NCI-H1048 (cell line): ENCODE data around the gene ANK3.

Source experiments
- DNase-seq: peaks from one replicate; lab custom pipeline; 2025; lab: John Stamatoyannopoulos, UW

The ANK3 gene

DNA sequence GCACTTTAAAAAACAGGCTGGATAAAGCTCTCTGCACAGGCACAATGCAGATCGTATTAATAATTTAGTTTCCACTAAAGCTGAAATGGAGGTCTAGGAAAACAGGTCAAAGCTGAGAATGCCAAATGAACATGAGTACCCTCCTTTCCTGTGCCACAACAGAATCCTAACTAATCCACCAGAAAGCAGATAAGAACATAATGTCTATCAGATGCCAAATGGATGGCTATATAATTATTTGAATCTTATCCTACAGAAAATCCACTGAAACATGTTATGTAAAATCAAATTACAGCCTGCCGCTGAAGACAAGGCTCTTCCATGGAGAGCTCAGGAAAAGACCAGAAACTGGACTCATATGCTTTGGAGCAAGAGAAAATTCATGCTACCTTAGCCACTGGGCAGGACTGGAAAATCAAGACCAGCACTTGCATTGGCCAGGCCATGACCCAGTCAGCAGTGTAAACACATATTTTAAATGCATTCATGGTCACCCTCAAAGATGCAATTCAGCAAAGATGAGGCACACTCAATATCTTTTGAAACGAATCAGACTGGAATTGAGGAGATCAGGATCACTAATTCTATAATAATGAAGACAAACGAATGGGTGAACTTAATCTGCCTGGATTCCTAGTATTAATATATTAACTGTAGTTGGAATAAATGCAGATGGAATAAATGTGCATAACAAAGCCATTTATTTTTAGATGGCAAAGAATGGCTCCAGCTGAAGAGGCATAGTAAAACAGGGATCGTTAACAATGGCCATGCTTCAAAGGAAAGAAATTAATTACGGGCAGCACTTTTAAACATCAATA lies 13.2 kb downstream of the ANK3 start:
- DNase-seq, result no peak

GRCh38 chr10:60375293-60376004 lies 14.2 kb downstream of the ANK3 start:
- DNase-seq, result no peak

GRCh38 chr10:60374836-60375235 lies 14.8 kb downstream of the ANK3 start:
- no peak for DNase-seq

- no peak for DNase-seq
Observed at GRCh38 chr10:60372436-60372835, 17.2 kb downstream of the ANK3 start.

DNA sequence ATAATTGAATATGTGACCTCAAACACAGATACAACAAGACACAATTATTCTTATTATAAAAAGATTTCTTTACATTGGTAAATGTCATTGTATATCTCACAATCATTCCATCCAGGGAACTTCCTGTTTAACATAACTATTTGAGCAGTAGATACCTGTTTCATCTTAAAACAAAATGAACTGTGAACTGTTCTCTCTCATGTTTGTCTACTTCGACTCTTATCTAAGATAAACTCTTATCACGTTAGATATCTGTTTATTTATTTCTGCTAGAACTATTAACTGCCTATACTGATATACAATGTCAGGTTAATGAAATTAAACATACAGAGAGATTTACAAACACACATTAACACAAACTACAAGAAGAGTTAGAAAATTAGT lies 20.1 kb downstream of the ANK3 start:
- no peak for DNase-seq

- DNase-seq, result no peak
Observed at GRCh38 chr10:60368875-60369546, 20.7 kb downstream of the ANK3 start.

DNA sequence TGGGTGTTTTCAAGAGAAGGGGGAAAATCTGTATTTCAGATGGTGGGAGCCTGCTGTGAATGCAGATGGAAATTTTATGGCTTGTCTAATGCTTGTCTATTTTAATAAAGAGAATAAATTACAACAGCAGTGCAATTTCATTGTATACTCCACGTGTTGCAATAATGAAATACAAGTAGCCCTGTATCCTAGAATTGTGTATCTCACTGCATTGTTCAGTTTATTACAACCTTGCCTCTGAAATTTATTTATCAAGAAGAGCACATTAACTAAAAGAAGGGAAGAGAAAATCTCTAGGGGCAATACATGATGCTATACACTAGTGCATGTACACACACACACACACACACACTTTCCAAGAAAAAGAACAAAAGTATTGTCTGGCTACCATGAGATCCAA lies 21.8 kb downstream of the ANK3 start:
- DNase-seq, result no peak

GRCh38 chr10:60367431-60367830 lies 22.2 kb downstream of the ANK3 start:
- no peak for DNase-seq

DNA sequence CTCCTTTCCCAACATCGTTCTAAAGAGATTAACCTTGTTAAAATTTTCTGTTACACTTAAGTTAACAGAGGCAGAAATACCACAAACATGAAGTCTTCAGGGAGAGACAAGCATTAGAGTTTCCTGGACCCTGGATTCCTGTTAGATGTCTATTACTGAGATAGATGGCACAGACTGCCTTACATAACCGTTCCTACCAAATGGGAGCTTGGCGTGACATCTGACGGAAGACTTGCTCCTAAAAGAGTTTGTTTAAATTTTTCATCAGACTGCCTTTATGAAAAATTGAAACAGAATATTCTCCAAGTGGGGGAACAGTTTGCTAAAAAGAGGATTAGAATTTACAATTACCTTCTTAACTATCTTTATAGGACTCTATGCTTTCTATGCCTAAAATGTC lies 22.7 kb downstream of the ANK3 start:
- DNase-seq, result no peak

GRCh38 chr10:60363187-60363586 lies 26.5 kb downstream of the ANK3 start:
- DNase-seq, result no peak

GRCh38 chr10:60362461-60362860 lies 27.2 kb downstream of the ANK3 start:
- DNase-seq, result no peak

- no peak for DNase-seq
Observed at GRCh38 chr10:60359066-60359465, 30.6 kb downstream of the ANK3 start.

DNA sequence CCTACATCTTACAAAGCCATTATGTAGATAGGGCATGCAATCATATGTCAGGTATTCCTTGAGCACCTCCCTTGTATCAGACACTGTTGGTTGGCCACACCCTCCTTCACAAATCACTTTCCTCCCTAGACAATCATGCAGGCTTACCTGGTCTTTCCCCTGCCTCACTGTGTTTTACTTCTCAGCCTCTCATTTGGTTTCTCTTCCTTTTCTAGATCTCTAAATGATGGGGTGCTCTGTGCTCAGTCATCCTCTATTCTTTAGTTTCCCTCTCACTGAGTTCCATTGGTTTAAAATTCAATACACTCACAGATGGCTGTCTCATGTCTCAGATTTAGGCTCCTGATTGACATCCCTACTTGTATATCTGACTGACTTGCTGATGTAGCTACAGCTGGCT lies 31.4 kb downstream of the ANK3 start:
- no peak for DNase-seq

DNA sequence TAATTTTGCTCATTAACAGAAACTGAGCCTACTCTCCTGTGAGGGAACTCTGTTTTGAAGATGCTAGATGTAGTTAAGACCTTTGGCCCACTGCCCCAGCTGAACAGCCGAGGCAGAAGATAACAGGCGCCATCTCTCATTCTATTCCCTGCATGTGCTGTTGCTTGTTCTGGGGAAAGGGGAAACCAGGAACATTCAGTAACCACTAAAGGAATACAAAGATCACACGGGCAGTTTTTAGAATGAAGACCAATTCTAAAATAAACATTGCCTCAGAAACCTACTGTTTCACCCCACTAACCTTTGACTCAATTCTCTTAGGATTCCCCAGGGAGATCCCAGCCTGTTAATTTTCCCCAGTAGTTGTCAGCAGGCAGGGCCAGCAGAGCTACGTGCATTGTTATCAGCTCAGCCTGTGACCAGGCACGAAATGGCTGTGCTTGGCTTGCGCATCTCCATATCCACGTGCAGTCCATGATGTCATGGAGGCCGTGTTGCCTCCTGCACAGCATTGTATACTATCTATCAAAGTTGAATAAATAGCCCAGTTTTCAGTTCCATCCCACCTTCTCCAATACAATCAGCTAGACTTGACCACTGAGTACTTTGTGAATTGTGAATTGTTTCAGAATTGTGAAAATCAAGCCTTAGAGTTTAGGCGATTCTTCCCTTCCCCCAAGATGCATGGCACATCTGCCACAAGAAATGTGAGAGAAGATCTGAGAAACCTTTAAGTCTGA lies 36.0 kb downstream of the ANK3 start:
- no peak for DNase-seq

- no peak for DNase-seq
Observed at GRCh38 chr10:60352105-60352504, 37.6 kb downstream of the ANK3 start.

- no peak for DNase-seq
Observed at GRCh38 chr10:60351191-60351853, 38.4 kb downstream of the ANK3 start.

GRCh38 chr10:60350400-60350799 lies 39.3 kb downstream of the ANK3 start:
- DNase-seq, result no peak

GRCh38 chr10:60349426-60349825 lies 40.2 kb downstream of the ANK3 start:
- no peak for DNase-seq

DNA sequence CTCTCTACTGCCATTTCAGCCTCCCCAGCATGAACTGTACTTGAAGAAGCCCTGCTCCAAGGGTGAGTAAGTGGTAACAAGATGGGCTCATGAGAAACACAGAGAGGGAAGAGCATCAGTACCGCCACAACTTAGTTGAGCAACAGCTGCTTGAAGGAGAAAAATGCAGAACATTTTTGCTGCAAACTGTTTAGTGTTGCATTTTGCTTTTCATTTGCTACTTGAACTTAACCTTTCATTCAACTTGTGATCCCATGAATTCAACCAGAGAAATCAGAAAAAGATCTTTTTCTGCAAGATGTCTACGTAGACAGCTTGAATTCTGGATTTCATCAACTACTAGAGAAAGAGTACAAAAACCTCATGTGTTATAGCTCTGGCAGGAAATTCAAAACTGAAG lies 40.7 kb downstream of the ANK3 start:
- no peak for DNase-seq

GRCh38 chr10:60347270-60347669 lies 42.4 kb downstream of the ANK3 start:
- DNase-seq, result no peak

GRCh38 chr10:60346661-60347060 lies 43.0 kb downstream of the ANK3 start:
- no peak for DNase-seq

DNA sequence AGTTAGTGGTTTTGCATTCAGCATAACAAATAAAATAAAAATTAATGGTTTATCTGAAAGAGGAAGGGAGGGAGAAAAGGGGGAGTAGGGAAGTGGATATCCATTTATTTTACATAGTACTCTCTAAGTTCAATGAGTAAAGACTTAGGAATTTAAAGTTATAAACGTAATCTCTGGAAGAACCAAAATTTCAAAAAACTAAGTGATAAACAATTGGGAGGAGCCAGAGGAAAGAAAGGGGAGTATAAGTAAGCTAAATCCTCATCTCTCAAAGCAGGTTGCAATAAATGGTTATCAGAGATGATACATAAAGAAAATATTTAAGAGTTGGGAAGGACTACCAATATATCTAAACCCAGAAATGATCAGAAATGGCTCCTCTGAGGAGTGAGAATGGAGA lies 46.4 kb downstream of the ANK3 start:
- no peak for DNase-seq
